WTC11 (cell line): ENCODE data around the gene SLC15A1. TPM values are rescaled to one million over a fixed set of nuclear protein-coding genes. Genes with fewer than 3 reads are reported as not detected.
"Not testable (repeated sequence)": the region's sequence is repeated elsewhere in the genome, so short reads cannot be mapped to it uniquely, and the experiment has no call there.

Experiments used
- ATAC-seq: fragments of 200-7000 bp; cut with Tn5 transposase; 2 replicates; pipeline ENCODE4 v1.10.0; 2021; ENCODE audit warnings: mild to moderate bottlenecking, moderate library complexity
- CTCF ChIA-PET: fragments of 300-600 bp; sonication (Branson Sonifier 250); formaldehyde crosslinking; loops from one replicate; lab custom pipeline; 2021; ENCODE audit warnings: antibody characterized with exemption; lab: Charles Lee
- POLR2A ChIA-PET: fragments of 350-600 bp; sonication (Branson Sonifier 250); formaldehyde crosslinking; loops from one replicate; lab custom pipeline; 2021; ENCODE audit warnings: antibody characterized with exemption; lab: Charles Lee
- DNase-seq: peaks from one replicate; pipeline ENCODE4 v3.0.0; 2021; ENCODE audit warnings: low spot score
- H3K27ac Mint-ChIP-seq: 2 replicates; pipeline ENCODE4 v1.8.0; 2021; ENCODE audit warnings: mixed read lengths
- H3K27me3 Mint-ChIP-seq: 2 replicates; pipeline ENCODE4 v1.8.0; 2021; ENCODE audit warnings: low read depth, mild to moderate bottlenecking, moderate library complexity, mixed read lengths
- H3K36me3 Mint-ChIP-seq: 2 replicates; pipeline ENCODE4 v1.8.0; 2021; ENCODE audit warnings: mixed read lengths
- H3K4me1 Mint-ChIP-seq: 2 replicates; pipeline ENCODE4 v1.8.0; 2022; ENCODE audit warnings: mixed read lengths
- H3K4me3 Mint-ChIP-seq: 2 replicates; pipeline ENCODE4 v1.8.0; 2021; ENCODE audit warnings: mild to moderate bottlenecking, moderate library complexity, mixed read lengths
- H3K9me3 Mint-ChIP-seq: 2 replicates; pipeline ENCODE4 v1.8.0; 2021; ENCODE audit warnings: mixed read lengths
- ARID4B ChIP-seq: sonication (generic); formaldehyde crosslinking; IDR thresholded peaks from 2 replicates; pipeline ENCODE4 v1.8.0; 2023; ENCODE audit warnings: missing genetic modification reagents, mild to moderate bottlenecking, borderline replicate concordance
- ATF1 ChIP-seq: sonication (generic); formaldehyde crosslinking; IDR thresholded peaks from 2 replicates; pipeline ENCODE4 v1.8.1; 2023; ENCODE audit warnings: mild to moderate bottlenecking, moderate library complexity, missing genetic modification reagents
- ATF2 ChIP-seq: sonication (generic); formaldehyde crosslinking; IDR thresholded peaks from 2 replicates; pipeline ENCODE4 v1.8.1; 2022; ENCODE audit warnings: low read depth, missing genetic modification reagents, borderline replicate concordance
- E2F1 ChIP-seq: sonication (generic); formaldehyde crosslinking; IDR thresholded peaks from 2 replicates; pipeline ENCODE4 v1.8.0; 2022; ENCODE audit warnings: mild to moderate bottlenecking, missing genetic modification reagents
- ERG ChIP-seq: fragments of 250-450 bp; sonication (Bioruptor Pico); IDR thresholded peaks from 2 replicates; pipeline ENCODE4 v1.8.0; 2021; ENCODE audit warnings: mild to moderate bottlenecking
- NFATC4 ChIP-seq: fragments of 250-450 bp; sonication (Bioruptor Pico); IDR thresholded peaks from 2 replicates; pipeline ENCODE4 v1.9.0; 2021; ENCODE audit warnings: mild to moderate bottlenecking
- PRDM15 ChIP-seq: sonication (generic); formaldehyde crosslinking; IDR thresholded peaks from 2 replicates; pipeline ENCODE4 v1.8.0; 2022; ENCODE audit warnings: missing genetic modification reagents
- ZNF121 ChIP-seq: sonication (generic); formaldehyde crosslinking; IDR thresholded peaks from 2 replicates; pipeline ENCODE4 v1.8.0; 2023; ENCODE audit warnings: missing genetic modification reagents
- ZNF512 ChIP-seq: sonication (generic); formaldehyde crosslinking; IDR thresholded peaks from 2 replicates; pipeline ENCODE4 v1.8.1; 2022; ENCODE audit warnings: missing genetic modification reagents, borderline replicate concordance
- total RNA-seq: library from RNA; stranded (reverse); gene quantifications from 3 replicates; pipeline ENCODE4 v1.2.3, GENCODE V29; 2021

Gene SLC15A1
- total RNA-seq, 1 experiment from 2014 or later = 2.3 TPM

GRCh38 chr13:98641075-98641474, 111.4 kb downstream of the SLC15A1 start:
- ATAC-seq (no peak), DNase-seq (no peak)
- H3K9me3 Mint-ChIP-seq = no peaks in the 10 kb centered on the region
- no peak overlapping the region for H3K4me3 Mint-ChIP-seq
- no peaks in the 10 kb centered on the region for H3K27me3 Mint-ChIP-seq
- POLR2A ChIA-PET = no interaction called here
- CTCF ChIA-PET = interaction anchor here (0.9 kb wide), 1 partner anchor 12 kb away, joined by 4 read pairs; no protein-coding TSS in a partner anchor
- no peaks in the 10 kb centered on the region for H3K36me3 Mint-ChIP-seq
- no peaks in the 10 kb centered on the region for H3K4me1 Mint-ChIP-seq
- H3K27ac Mint-ChIP-seq = no peak overlapping the region
- TF ChIP-seq PRDM15 = no peak
- no peak for TF ChIP-seq ERG (CRISPR knock-in tag)
- no peak for TF ChIP-seq ARID4B (CRISPR knock-in tag)
- no peak for TF ChIP-seq NFATC4 (CRISPR knock-in tag)
- no peak for TF ChIP-seq ATF2 (CRISPR knock-in tag)
- no peak for TF ChIP-seq ZNF512 (CRISPR knock-in tag)
- no peak for TF ChIP-seq E2F1 (CRISPR knock-in tag)
- TF ChIP-seq ATF1 = no peak

GRCh38 chr13:98639785-98640184, 112.7 kb downstream of the SLC15A1 start:
- not testable (repeated sequence) for H3K27me3 Mint-ChIP-seq, H3K4me3 Mint-ChIP-seq, H3K4me1 Mint-ChIP-seq, H3K36me3 Mint-ChIP-seq, DNase-seq, H3K27ac Mint-ChIP-seq, ATAC-seq, H3K9me3 Mint-ChIP-seq
- POLR2A ChIA-PET = interaction anchor here (0.7 kb wide), 1 partner anchor 654 kb away, joined by 5 read pairs; no protein-coding TSS in a partner anchor
- TF ChIP-seq ZNF121 (CRISPR knock-in tag) = peak; percentile 69
- CTCF ChIA-PET = interaction anchor here (1.6 kb wide), 1 partner anchor 13 kb away, joined by 5 read pairs; no protein-coding TSS in a partner anchor

GRCh38 chr13:98638352-98638751, 114.1 kb downstream of the SLC15A1 start:
- H3K27me3 Mint-ChIP-seq = not testable (repeated sequence)

More at GRCh38 chr13:98638352-98638751, 114.1 kb downstream of the SLC15A1 start:
- DNase-seq, H3K36me3 Mint-ChIP-seq, ATAC-seq, H3K9me3 Mint-ChIP-seq, POLR2A ChIA-PET, H3K4me1 Mint-ChIP-seq, H3K27ac Mint-ChIP-seq, H3K4me3 Mint-ChIP-seq: not testable (repeated sequence)
- CTCF ChIA-PET = interaction anchor here (1.3 to 1.6 kb wide), 2 partner anchors 14 to 15 kb away, joined by 5 read pairs; no protein-coding TSS in a partner anchor
